NCI-H1417 treated with DMSO at 0.1 percent for 48 hours (cell line): Measurements from ENCODE around the gene PDGFRB.
"Not testable (repeated sequence)": the region's sequence is repeated elsewhere in the genome, so short reads cannot be mapped to it uniquely, and the experiment has no call there.

Experiments
- DNase-seq: peaks from one replicate; lab custom pipeline; 2025; lab: John Stamatoyannopoulos, UW

The PDGFRB gene

DNA sequence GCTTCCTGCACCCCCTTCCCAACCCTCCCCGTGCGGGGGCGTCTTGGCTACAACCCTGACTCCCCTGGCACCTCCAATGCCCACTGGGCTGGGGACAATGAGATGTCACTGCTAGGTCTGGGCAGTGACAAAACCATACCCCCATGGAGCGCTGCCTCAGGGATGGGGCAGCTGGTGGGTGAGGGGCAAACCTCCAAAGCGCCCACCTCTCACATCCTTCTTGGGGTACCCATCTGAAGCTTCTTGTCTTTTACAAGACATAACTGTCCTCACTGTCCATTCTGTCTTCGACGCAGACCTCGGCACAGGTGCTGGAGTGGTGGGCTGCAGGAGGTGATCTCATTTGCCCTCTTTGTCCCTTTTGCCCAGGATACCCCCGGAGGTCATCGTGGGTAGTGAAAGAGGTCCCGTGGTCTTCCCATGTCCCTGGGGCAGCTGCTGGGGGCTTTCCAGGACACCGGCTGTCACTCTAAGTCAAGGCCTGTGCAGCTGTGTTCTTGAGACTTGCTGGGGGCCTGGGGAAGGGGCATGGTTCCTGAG lies 41.5 kb downstream of the PDGFRB start:
- DNase-seq, result no peak

DNA sequence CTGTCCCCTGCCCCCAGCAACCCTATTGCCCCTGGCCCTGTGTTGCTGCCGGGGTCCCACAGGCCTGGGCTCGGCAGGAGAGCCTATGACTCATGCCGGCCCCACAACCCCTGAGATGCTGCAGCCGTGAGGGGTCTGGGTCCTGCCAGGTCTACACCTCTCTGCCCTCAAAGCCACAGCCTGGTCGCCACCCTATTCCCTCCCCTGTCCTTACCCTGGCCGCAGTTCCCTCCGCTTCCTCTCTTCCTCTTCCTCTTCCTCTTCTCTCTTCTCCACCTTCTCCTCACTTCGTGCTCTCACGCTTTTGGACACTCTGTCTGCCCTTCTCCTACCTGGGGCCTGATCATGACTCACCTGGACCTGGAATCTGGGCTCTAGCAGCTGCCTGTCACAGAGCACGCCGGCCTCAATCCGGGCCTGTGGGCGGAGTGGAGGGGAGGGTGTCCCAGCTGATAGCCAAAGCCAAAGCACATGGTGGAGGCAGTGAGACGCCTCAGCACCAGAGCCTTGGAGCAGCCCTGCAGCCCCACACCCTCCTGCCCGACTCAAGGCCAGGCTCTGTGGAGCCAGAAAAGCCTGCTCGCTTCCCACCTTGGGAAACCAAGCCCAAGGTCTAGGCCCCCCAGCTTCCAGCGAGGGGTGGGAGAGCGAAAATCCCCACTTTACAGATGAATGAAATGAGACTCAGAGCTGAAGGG lies 42.4 kb downstream of the PDGFRB start:
- DNase-seq, result no peak

DNA sequence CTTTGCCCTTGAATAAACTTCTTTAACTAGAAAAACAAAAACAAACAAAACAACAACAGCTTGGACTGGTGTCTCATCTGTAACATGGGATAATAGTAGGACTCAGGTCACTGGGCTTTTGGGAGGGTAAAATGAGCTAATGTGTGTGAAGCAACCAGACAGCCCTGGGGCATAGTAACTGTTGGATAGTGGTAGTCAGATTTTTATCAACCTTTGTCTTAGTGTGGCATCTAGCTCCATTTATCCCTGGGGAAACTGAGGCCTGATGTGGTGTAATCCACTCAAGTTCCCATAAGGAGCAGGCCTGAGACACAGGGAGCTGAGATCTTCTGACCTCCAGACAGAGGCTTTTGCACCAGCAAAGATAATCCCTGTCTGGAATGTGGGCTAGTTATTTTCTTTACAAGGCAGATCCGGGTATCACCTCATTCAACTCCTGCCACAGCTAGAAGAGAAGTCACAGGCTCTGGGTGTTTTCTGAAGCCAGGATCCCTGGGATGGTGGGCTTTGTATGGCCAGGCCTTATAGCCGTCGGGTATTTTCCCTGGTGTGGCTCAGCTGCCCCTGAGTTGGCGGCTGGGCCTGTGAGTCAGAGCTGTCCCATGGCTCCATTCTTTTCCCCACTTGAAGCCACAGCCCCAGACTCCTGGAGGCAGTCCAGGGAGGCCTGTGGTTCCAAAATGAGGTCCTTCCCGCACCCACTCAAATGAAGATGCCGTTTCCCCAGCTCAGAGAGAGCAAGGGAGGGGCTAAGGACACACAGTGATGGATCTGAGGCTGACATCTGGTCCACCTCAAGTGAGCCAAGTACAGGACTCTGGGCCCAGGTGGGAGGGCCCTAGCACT lies 43.2 kb downstream of the PDGFRB start:
- DNase-seq, result no peak

DNA sequence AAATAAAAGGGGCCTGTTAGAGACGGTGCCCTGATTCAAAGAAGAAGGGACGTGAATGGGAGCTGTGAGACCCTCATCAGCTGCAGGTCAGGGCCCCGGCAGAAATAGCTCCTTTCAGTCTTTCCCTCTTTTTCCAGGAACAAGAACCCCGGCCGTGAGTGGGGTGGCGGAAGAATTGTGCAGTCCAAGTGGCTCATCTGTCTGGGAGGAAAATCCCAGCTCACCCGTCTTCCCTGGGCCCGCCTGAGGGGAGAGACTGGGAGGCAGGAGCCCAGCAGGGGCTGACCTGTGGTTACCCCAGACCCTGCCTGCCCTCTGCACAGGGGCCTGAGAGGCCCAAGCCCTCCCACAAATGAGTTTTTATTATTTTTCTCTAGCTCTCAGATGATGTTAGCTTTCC lies 44.5 kb downstream of the PDGFRB start:
- no peak for DNase-seq

DNA sequence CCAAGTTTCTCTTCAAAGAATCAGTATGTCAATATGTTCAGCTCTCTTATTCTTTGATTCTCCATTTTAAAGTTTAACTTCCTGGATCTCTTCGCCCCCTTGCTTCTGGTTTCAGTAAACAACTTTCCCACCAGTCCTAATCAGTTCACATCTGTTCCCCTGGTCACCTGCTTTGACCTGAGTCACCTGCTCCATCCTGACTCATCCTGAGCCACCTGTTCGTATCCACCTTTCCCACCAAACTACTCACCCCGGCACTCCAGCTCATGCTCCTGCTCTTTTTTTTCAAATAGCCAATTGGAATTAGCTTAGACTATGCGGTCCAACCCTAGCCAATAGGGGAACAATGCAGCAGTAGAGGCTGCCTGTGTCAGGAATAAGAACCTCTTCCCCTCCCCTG lies 45.7 kb downstream of the PDGFRB start:
- no peak for DNase-seq

DNA sequence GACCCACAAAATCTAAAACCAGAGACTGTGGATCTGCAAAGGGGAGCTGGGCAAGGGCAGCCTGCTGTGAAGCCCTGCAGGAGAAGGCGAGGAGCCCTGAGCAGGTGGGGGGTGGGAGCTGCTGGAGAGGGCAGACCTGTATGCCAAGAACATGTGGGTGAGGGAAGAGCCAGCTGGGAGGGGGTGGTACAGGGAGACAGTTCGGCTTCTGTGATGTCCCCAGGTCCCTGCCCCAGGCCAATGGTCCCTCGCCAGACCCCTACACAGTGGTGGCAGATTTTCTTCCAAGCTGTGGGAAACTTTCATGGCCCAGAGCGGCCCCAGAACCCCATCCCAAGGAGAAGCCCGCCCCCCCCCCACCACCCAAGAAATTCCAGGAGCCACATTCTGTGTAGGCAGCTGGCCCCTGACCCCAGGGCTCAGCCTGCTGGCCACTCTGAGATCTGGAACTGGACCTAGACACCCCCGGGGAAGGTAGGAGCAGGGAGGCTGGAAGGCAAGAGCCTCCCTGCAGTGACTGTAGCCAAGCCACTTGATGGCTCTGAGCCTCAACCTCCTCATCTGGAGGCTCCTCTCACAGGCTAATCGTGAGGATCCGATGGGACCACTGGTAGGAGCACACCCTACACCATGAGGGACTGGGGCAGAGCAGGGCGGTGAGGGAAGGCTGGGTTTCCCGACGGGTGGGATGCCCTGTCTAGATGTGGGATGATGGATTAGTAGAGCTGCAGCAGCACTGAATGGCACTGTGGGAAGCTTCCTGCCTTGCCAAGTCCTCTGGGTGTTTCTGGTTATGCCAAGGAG lies 46.7 kb downstream of the PDGFRB start:
- no peak for DNase-seq

DNA sequence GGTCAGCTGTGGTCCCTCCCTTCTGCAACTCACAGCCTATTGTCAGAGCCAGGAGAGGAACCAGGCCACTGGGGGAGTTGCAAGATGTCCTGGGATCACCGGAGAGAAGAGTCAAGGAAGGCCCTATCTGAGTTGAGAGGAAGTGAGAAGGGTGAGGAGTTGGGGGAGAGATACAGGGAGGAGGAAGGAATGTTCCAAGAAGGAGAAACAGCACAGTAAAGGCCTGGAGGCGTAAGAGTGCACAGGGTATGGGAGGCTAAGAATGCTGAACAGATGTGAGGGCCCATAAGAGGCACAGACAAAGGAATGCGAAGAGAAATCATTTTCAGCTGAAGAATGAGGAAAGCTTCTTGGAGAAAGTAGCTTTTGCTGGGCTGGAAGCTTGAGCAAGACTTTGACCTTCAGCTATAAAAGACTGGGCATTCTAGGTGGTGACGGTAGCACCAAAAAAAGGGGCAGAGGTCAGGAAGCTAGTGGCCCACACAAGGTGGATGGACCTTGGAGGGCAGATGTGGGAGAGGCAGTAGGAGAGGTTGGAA lies 47.7 kb downstream of the PDGFRB start:
- DNase-seq, result no peak

DNA sequence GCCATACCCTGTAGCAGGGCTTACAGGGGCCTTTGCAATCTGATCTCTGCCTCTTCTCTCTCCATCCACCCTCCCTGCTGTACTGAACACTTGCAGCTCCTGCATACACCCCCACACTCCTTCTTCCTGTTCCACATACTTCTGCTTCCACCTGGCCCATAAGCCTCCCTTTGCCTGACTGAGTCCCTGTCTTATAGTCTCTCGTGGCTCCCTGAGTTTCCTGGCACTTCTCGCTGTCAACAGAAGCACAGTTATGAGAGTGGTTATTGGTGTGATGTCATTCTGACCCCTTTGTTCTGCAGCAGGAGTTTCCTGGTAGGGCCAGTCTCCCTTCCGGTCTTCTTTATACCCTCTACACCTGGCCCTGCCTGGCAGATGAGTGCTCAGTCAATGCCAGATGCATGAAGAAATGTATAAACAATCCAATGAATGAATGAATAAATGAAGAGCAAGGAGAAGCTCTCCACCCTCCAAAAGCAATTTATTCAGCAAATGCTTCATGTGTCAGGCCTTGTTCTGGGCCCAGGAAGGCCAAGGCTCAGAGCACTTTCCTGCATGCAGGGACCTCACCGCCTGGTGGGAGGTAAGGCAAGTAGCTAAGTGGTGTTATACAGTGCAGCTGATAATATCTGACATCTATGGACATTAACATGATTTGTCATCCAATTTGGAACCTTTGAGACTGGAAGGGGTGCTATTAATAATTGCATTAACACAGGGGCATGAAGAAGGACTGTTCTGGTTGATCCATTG lies 48.8 kb downstream of the PDGFRB start:
- DNase-seq, result no peak

DNA sequence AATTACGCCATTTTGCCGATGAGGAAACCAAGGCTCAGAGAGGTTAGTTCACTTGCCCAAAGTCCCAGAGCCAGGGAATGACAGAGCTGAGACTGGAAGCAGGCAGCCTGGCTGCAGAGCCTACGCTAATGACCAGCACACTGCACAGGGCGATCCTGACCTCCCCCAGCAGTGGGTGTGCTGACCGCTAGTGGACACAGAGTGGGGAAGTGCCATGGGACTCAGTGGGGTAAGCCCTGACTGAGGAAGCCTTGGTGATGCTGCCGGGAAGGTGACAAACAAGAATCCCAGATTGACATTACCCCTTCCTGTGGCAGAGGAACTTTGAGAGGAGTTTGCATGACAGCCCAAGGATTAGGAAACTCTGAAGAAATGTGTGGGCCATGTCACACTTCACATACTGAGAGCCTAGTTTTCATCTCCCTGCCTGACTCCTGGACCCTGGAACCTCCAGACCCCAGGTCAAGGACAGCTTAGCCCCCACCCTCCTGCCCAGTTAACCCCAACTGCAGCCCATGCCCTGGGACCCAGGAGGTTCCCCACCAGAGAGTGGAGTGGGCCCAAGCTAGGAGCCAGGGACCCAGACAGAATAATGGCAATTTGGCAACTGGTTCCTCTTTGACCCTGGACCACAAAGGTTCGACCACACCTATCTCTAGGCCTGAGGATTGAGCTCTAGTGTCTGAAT lies 49.6 kb downstream of the PDGFRB start:
- DNase-seq, result no peak

DNA sequence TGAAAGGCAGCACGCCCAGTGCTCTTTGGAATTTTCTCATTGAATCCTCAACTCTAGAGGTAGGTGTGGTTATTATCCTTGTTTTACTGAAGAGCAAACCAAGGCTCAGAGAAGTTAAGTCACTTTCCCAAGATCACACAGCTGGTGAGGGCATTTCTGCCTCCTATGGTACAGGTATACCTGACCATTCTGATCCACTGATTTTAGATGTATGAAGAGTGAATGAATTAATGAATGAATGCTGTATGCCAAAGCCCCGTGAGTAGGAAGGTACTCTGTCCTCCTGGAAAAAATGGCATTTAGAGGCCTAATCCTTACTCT lies 51.1 kb downstream of the PDGFRB start:
- no peak for DNase-seq

DNA sequence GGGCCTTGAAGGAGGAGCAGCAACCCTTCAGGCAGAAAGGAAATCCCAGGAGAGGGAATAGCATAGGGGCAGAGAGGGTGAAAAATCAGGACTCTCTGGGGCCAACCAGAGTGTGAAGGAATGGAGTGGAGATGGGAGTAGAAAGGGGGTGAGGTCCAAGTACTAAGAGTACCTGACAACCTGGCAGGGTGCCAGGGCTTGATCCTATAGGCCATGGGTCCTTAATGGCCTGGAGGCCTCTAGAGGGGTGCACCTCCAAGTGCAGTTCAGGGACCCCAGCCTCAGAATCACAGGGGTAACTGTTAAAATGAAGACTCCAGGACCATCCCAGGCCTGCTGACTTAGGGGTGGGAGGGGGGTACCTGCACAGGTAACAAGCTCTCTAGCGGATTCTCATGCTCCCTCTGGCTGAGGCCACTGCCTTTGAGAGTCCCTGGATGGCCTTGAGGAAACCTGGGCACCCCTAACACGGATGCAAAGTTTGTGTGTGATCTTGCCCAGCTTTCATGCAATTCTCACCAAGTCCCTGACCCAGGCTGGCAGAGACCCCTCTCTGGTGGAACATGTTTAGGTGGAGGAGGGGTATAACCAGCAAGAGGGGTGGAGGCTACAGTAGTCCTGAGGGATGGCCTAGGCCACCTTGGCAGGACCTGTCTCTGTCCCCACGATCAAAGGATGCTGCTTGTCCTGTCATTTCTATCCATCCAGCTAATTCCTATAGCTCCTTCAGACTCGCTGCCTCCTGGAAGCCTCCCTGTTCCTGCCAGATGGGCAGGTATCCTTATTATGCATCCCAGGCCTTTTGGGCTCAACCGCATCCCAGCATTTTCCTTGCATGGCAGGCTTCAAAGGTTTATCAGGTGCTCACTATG lies 51.7 kb downstream of the PDGFRB start:
- no peak for DNase-seq

DNA sequence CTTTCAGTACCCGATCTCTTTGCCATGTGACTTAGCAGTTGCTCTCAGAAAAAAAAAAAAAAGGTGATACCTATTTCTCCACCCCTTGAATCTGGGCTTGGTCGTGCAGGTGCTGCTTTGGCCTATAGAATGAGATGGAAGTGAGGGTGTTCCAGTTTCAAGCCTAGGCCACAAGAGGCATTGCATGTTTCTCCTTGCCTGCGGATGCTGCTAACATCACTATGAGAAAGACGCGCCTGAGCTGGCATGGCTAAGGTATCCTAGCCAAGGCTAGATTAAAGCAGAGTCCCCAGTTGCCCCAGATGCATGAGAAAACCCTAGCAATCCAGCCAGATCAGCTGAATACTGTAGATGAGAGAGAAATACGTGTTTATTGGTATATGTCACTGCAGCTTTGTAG lies 54.6 kb downstream of the PDGFRB start:
- no peak for DNase-seq

DNA sequence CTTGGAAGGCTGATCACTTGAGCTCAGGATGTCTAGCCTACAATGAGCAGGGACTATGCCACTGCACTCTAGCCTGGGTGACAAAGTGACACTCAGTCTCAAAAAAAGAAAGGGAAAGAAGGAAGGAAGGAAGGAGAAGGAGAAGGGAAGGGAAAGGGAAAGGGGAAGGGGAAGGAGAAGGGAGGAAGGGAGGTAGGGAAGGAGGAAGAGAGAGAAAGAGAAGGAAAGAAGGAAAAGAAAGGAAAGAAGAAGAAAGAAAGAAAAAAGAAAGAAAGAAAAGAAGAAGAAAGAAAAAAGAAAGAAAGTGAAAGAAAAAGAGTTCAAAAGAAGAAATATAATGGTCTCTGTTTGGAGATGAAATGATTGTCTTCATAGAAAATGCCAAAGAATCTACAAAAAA lies 58.5 kb downstream of the PDGFRB start:
- DNase-seq, result no peak

DNA sequence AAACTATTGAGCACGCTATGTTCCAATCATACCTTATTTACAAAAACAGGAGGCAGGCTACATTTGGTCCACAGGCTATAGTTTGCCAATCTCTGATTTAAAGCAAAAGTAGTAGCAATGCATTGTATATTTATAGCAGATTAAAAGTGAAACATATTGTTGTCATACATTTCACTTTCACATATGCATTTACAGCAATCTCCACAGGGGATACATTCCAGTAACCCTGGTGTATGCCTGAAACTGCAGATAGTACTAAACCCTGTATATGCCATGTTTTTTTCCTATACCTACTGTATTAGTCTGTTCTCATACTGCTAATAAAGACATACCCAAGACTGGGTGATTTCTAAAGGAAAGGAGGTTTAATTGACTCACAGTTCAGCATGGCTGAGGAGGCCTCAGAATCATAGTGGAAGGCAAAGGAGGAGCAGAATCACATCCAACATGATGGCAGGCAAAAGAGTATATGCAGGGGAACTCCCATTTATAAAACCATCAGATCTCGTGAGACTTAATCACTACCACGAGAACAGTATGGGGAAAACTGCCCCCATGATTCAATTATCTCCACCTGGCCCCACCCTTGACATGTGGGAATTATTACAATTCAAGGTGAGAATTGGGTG lies 63.4 kb downstream of the PDGFRB start:
- no peak for DNase-seq

DNA sequence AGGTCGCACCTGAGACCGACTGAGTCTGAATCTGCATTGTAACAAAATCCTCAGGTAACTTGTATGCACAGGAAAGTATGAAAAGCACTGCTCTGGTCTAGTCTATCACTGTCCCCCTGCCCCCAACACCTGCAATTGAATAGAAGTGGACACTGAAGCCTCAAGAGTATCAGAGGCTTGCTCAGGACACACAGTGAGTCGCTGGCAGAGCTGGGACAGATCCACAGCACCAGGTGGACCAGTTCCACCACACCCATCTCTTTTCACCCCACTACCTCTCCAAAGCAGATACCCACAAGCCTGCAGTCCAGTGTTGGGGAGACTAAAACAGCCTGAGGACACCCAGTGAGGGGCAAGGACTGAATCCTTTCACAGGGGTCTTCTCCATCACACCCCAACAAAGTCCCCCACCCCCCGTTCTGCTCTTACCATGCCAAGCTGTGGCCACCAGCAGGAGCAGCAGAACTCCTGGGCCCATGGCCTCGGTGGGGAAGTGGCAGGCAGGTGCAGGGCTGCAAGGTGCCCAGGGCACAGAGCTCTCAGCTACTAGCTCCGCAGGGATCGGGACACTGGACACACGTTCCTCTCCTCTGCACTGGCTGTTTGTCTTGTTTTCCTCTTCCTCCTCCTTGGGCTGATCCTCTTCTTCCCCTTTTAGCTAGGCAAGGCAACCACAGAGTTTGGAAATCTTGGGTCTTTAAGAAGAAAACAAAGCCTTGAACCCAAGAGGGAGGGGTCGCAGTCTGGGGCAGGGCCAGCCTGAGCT lies 69.5 kb downstream of the PDGFRB start, which contains the start of gene CSF1R:
Gene CSF1R, minus strand, starts transcription at position 605 of the 766 bp plus-strand sequence. Its CDS starts 127 bp downstream, at position 478.
- no peak for DNase-seq

DNA sequence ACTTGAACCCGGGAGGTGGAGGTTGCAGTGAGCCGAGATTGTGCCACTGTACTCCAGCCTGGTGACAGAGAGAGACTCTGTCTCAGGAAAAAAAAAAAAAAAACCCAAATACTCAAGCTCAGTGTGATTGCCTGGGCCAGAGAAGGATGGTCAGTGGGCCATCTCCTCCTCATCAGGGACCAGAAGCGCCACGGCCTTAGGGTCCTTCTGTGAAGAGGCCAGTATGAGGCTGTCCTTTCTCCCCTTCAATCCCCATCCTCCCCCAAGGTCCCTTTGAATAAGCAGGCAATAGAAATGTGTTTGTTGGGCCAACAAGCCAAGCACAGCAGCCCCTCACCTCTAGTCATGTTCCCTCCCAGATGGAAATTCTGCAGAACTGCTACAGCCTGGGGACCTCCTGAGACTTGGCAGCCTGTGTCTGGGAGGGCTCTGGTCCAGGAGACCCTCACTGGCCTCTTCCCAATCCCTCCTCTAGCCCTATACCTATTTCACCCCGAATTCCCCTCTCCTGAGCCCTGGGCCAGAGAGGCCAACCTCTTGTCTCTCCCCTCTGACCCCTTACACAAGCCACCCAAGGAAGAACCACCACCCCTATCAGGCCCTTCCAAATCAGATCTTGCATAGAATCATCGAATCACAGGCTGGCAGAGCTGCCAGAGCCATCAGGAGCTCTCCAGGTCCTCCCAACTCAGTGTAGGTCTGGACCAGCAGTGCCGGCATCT lies 70.3 kb downstream of the PDGFRB start:
- DNase-seq, result no peak

DNA sequence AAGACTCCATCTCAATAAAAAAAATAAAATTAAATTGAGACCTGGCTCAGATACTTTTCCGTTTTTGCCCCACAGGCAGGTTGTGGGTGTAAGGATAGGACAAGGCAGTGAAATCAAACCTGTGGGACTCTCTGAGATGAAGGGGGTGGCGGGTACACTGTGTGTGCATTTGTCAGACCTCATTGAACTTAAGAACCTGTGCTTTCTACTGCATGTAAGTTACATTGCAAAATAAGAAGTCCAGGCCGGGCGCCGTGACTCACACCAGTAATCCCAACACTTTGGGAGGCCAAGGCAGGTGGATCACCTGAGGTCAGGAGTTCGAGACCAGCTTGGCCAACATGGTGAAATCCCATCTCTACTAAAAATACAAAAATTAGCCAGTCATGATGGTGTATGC lies 70.9 kb downstream of the PDGFRB start:
- not testable (repeated sequence) for DNase-seq

DNA sequence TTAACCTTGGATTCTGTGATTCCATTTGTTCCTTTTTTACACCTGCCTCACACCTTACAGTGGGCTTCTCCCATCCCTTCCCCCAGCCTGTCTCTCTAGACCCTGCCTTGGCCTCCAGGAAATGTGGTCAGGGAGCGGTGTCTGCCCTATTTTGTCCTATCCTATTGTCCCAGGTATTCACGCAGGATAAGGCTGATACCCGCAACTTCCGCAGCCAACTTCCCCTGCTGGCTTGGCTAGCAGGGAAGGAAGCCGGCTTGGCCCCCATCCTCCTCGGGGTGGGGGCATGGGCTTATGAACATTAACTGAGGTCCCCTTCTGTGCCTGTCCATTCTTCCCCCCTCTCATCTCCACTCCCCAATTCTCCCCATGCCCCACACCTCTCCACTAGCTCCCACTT lies 72.8 kb downstream of the PDGFRB start:
- DNase-seq, result no peak
